ENCODE data around the gene NOL6. TPM values are rescaled to one million over a fixed set of nuclear protein-coding genes. Genes with fewer than 3 reads are reported as not detected.

Gene NOL6
- total and polyA plus RNA-seq, 8 donors: 10.7 to 43.6 (median 19.3) TPM

DNA sequence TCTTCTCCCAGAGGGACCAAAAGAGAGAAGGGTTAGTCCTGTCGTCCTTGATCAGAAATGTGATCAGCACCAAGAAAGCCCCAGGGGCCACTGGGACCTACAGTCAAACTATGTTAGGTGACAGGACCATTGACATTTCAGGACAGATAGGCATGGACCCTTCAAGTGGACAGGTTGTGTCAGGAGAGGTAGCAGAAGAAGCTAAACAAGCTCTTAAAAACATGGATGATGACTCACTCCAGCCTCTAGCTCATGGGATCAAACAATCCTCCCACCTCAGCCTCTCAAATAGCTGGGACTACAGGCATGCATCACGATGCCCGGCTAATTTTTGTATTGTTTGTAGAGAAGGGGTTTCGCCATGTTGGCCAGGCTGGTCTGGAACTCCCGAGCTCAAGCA, 24.0 kb downstream of the NOL6 start:
- H3K4me1 ChIP-seq: peaks cover 17 to 47% (median 43%) of the 10 kb centered on the region in 4 donors
- no peak overlapping the region for H3K27ac ChIP-seq
- peaks cover 0 to 8% (median 0%) of the 10 kb centered on the region in 3 donors for H3K27me3 ChIP-seq
- no peaks in the 10 kb centered on the region for H3K9me3 ChIP-seq
- intact Hi-C loops (cut with DNase I; ENCODE audit: low total_unique reads): no loop called here
- no peak overlapping the region for H3K4me3 ChIP-seq
- DNase-seq: no peak
- 76 to 98% (median 92%) methylated on average over 5 of the region's 5 CpGs for WGBS, 5 donors
- H3K36me3 ChIP-seq: no peaks in the 10 kb centered on the region
- no peak for TF ChIP-seq POLR2A (IDR thresholded peaks at IDR 0.05)
- TF ChIP-seq POLR2AphosphoS5 (IDR thresholded peaks at IDR 0.05): no peak
- no peak for TF ChIP-seq EP300 (IDR thresholded peaks at IDR 0.05)
- TF ChIP-seq, protein P1, sequence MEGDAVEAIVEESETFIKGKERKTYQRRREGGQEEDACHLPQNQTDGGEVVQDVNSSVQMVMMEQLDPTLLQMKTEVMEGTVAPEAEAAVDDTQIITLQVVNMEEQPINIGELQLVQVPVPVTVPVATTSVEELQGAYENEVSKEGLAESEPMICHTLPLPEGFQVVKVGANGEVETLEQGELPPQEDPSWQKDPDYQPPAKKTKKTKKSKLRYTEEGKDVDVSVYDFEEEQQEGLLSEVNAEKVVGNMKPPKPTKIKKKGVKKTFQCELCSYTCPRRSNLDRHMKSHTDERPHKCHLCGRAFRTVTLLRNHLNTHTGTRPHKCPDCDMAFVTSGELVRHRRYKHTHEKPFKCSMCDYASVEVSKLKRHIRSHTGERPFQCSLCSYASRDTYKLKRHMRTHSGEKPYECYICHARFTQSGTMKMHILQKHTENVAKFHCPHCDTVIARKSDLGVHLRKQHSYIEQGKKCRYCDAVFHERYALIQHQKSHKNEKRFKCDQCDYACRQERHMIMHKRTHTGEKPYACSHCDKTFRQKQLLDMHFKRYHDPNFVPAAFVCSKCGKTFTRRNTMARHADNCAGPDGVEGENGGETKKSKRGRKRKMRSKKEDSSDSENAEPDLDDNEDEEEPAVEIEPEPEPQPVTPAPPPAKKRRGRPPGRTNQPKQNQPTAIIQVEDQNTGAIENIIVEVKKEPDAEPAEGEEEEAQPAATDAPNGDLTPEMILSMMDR (IDR thresholded peaks at IDR 0.05): no peak

DNA sequence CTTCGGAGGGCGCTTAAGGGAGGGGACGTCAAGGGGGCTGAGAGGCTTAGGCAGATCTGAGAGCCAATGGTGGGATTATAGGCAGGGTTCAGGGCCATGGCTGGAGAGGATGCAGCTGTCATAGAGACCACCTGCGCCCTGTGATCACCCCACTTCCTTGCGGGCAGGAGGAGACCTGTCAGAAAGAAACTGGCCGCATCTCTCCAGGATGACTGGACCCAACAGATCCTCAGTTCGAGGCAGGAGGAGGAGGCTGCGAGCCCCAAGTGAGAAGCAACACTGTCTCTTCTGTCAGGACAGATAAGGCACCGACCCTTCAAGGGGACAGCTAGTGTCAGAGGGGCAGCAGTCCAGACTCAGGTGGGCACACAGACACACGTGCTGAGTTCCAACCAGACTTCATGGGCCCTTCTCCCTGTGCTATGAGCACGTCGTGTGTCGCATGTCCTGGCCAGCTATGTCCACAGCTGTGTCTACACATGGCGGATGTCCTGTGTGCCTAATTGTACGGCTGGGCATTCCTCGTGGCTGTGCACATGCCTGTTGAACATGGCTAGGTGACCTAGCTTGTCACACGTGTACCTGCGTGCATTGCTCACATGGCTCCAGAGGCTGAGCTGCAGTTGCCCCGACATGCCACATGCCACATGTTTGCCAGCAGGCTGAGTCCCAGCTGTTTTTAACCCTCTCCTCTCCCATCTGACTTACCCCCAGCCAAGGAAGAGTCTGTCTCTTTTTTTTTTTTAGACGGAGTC, 25.7 kb downstream of the NOL6 start:
- Histone ChIP-seq H3K27ac (peak overlapping the region; percentile 75 to 86 (median 78)), H3K4me1 (peaks cover 21 to 55% (median 48%) of the 10 kb centered on the region in 4 donors), H3K4me3 (peak overlapping the region; percentile 45 to 62 (median 54)), H3K36me3 (peaks cover 0 to 8% (median 6%) of the 10 kb centered on the region in 4 donors), H3K27me3 (peaks cover 0 to 8% (median 0%) of the 10 kb centered on the region in 3 donors), H3K9me3 (no peaks in the 10 kb centered on the region)
- intact Hi-C loops (cut with DNase I; ENCODE audit: low total_unique reads): no loop called here
- TF ChIP-seq, protein P1 (IDR thresholded peaks at IDR 0.05): no peak
- TF ChIP-seq POLR2AphosphoS5 (IDR thresholded peaks at IDR 0.05): no peak
- TF ChIP-seq EP300 (IDR thresholded peaks at IDR 0.05): no peak
- TF ChIP-seq POLR2A (IDR thresholded peaks at IDR 0.05): no peak
- 31 to 38% (median 33%) methylated on average over 19 to 20 of the region's 20 CpGs for WGBS, 5 donors
- DNase-seq: peak in 1 of 2 donors; percentile 44

DNA sequence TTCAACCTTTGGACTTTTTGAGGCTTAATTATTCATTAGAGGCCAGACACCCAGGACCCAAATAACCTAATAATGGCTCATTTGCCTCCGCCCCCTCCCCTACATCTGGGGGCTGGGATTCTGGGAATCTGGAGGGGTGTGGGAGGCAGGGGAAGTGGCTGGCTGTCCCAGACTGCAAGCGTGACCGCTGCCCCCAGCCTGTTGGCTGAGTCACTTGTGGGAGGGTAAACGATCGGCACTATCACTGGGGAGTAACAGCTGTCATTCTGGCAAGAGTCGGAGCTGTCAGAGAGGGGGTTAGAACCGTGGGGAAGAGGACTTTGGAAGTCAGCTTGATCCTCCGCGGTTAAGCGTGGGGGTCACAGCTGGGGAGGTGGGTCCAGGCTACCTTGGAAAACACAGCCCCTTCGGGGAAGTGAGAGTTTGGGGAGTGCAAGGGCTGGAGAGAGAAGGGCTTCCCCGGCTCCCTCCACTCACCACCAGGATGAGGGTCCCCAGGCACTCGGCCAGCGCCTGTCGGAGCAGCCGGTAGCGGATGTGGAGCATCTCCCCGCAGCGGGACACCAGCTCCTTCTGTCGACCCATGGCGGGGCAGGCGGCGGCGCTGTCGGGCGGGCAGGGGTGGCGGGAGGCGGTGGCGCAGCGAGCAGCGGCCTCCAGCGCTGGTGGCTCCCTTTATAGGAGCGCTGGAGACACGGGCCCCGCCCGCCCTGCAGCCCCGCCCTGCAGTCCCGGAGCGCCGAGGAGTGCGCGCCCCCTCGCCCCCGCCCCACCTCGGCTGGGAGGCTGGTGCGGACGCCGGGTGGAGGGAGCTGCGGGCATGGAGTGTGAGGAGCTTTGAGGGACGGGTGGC, 26.6 kb downstream of the NOL6 start, which contains the start of gene AQP3:
Gene AQP3, minus strand, starts transcription at position 648 of the 853 bp plus-strand sequence. Its CDS starts 63 bp downstream, at position 585.
- H3K27ac ChIP-seq: peak within 1 kb of the TSS; percentile 75 to 86 (median 78)
- peak; percentile 79 to 91 for DNase-seq
- peaks cover 0 to 16% (median 14%) of the 10 kb centered on the region in 4 donors for H3K36me3 ChIP-seq
- peak within 1 kb of the TSS; percentile 45 to 62 (median 54) for H3K4me3 ChIP-seq
- intact Hi-C loops (cut with DNase I; ENCODE audit: low total_unique reads): no loop called here
- H3K4me1 ChIP-seq: peaks cover 21 to 57% (median 45%) of the 10 kb centered on the region in 4 donors
- peaks cover 0 to 8% (median 0%) of the 10 kb centered on the region in 3 donors for H3K27me3 ChIP-seq
- TF ChIP-seq POLR2A (IDR thresholded peaks at IDR 0.05) (no peak), POLR2AphosphoS5 (IDR thresholded peaks at IDR 0.05) (peak in 2 of 3 donors; percentile 33 to 75)
- TF ChIP-seq, protein P1 (IDR thresholded peaks at IDR 0.05): peak in 2 of 7 experiments; percentile 13 to 52
- H3K9me3 ChIP-seq: no peaks in the 10 kb centered on the region
- 0 to 2% (median 1%) methylated on average over 30 to 50 of the region's 50 CpGs for WGBS, 5 donors

Measured in stomach (tissue), 9 donors.